ENCODE measurements around the gene DLG2.
"Not testable (repeated sequence)": the region's sequence is repeated elsewhere in the genome, so short reads cannot be mapped to it uniquely, and the experiment has no call there.

Gene DLG2

GRCh38 chr11:85627332-85627997, at the start of gene DLG2:
Gene DLG2 (minus strand): TSS chr11:85627344.
- no peak for DNase-seq (ENCODE audit: low read depth)

DNA sequence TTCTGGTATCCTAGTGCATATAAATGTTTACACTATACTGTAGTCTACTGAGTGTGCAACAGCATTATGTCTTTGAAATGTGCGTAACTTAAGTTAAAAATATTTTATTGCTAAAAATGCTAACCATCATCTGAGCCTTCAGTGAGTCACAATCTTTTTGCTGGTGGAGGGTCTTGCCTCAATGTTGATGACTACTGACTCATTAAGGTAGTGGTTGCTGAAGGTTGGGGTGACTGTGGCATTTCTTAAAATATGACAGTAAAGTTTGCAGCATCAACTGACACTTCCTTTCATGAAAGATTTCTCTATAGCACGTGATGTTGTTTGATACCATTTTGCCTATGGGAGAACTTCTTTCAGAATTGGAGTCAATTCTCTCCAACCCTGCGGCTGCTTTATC, 46.2 kb upstream of the DLG2 start:
- no peak for DNase-seq (ENCODE audit: low read depth)

DNA sequence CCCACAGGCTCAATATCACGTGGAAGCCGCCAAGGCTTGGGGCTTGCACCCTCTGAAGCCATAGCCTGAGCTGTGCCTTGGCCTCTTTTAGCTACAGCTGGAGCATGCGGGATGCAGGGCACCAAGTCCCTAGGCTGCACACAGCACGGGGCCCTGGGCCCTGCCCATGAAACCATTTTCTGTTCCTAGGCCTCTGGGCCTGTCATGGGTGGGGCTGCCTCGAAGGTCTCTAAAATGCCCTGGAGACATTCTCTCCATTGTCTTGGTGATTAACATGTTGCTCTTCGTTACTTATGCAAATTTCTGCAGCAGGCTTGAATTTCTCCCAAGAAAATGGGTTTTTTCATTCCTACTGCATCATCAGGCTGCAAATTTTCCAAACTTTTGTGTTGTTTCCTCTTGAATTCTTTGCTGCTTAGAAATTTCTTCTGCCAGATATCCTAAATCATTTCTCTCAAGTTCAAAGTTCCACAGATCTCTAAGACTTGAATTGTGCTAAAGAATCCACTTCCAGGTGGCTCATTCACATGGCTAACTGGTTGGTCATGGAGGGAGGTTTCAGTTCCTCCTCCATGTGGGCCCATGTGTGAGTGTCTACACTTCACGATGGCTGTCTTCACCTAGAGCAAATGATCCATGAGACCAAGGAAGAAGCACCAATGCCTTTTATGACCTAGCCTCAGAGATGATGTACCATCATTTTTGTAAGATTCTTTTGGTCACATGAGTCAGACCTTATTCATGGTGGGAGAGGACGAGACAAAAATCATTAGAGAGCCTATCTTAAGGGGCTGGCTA, 45.2 kb upstream of the DLG2 start:
- no peak for DNase-seq (ENCODE audit: low read depth)

GRCh38 chr11:85670949-85671663, 44.0 kb upstream of the DLG2 start:
- DNase-seq (ENCODE audit: low read depth) = not testable (repeated sequence)

DNA sequence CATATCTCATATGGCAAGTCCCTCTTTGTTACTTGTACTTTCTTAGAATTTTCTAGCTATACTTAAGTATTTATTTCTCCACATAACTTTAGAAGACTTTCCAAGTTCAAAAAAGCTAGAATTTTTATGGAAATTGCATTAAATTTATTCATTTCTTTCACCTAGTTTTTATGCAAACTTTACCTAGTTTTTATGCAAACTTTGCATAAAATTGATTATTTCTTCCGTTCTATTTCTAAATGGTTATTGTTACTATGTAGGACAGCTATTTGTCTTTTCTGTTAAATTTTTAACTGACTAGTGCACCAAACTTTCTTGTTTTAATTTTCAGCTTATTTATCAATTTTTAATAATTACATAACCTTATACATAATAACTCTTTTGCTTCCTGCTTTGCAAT, 41.0 kb upstream of the DLG2 start:
- DNase-seq (ENCODE audit: low read depth) = no peak

DNA sequence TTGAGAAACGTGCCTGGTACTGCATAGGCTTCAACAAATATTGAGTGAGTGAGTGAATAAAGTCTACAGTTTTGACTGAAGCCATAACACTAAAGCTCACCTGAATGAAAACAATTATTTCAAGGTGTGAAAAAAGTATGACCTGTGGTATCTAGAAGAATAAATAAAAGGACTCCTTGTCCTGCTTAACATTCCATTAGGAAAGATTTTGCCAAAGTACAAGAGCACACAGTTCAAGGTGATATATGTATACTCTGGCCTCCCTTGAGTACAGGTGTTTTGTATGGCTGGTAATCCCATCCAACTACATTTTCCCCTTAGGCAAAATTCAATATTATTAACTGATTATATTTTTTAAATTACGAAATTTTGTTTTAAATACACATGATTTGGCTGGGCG, 39.5 kb upstream of the DLG2 start:
- DNase-seq (ENCODE audit: low read depth) = no peak

DNA sequence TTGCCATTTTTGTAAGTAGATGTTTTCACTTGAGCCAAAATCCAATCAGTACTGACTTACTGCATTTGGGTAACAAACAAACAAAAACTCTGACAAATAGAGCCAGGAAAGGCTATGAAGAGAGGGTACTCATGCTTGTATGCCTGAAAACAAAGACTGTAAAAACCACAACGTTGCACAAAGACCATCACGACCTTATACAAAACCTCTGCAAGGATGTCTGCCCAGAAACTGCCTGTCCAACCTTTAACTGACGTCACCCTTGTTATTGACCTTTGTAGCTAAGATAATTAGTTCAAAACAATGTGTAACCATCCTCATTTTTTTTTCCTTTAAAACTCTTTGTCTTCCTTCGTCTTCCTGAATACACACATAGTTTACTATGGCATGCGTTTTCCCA, 38.6 kb upstream of the DLG2 start:
- DNase-seq (ENCODE audit: low read depth) = no peak

GRCh38 chr11:85664615-85665481, 37.7 kb upstream of the DLG2 start, which contains the start of gene CREBZF:
Gene CREBZF (minus strand): TSS chr11:85665129. CDS start chr11:85664875, 254 bp downstream.
- DNase-seq (ENCODE audit: low read depth) = peak; percentile 89

- DNase-seq (ENCODE audit: low read depth) = peak; percentile 84
Observed at GRCh38 chr11:85663753-85664614, 36.8 kb upstream of the DLG2 start.

DNA sequence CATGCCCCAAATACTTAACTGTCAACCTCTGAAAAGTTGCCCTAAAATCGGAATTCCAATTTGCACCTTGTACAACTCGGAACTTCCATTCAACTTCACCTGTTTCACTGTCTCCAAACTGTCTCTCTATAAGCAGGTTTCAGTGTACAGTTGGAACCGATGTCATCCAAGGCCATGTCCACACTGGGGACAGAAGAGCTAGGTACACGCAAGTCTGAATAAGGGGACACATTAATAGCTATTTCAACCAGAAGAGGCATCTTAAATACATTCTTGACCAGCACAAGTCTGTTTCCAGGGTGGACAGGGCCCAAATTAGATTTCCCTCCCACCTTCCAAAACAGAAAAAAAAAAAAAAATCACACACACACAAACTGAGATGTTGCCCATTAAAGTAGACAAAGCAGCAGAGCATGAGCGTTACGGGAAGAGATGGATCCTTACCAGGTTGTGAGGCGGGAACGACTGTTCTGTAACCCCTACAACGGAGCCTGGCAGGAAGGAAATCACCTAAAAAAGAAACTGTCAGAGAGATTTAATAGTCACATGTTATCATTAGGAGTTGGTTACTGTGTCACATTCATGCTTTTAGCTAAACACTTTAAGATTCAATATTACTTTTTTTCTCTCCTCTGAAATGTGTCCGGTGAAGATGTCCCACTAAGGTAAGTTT, 36.1 kb upstream of the DLG2 start:
- DNase-seq (ENCODE audit: low read depth) = no peak

- no peak for DNase-seq (ENCODE audit: low read depth)
Observed at GRCh38 chr11:85661972-85662664, 35.0 kb upstream of the DLG2 start.

DNA sequence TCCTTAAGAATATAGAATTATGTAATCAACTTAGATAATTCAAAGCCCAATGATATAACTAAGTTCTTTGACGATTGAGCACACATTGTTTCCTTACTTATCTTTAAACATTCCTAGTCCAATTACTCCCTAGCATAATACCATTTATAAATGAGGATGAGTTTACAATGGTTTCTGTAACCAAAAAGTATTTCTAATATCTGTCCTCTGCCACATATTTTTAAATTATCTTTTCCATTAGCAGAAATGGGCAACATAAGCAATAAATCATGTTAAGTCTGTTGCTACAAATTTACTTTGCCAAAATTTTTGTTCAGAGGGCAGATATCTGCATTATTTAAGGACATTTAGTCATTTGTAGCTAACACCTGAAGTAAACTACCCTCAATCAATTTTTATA, 31.0 kb upstream of the DLG2 start:
- DNase-seq (ENCODE audit: low read depth) = no peak

- no peak for DNase-seq (ENCODE audit: low read depth)
Observed at GRCh38 chr11:85656777-85657176, 29.6 kb upstream of the DLG2 start.

DNA sequence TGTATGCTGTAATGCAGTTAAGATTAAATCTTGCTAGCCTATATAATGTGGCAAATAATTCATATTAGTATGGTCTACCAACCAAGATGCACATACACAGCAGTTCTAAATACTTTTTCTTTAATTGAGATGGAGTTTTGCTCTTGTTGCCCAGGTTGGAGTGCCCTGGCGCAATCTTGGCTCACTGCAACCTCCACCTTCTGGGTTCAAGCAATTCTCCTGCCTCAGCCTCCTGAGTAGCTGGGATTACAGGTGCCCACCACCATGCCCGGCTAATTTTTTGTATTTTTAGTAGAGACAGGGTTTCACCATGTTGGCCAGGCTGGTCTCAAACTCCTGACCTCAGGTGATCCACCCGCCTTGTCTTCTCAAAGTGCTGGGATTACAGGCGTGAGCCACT, 27.2 kb upstream of the DLG2 start:
- DNase-seq (ENCODE audit: low read depth) = not testable (repeated sequence)

- DNase-seq (ENCODE audit: low read depth) = no peak
Observed at GRCh38 chr11:85652786-85653447, 25.8 kb upstream of the DLG2 start.

GRCh38 chr11:85651118-85651517, 24.0 kb upstream of the DLG2 start:
- no peak for DNase-seq (ENCODE audit: low read depth)

DNA sequence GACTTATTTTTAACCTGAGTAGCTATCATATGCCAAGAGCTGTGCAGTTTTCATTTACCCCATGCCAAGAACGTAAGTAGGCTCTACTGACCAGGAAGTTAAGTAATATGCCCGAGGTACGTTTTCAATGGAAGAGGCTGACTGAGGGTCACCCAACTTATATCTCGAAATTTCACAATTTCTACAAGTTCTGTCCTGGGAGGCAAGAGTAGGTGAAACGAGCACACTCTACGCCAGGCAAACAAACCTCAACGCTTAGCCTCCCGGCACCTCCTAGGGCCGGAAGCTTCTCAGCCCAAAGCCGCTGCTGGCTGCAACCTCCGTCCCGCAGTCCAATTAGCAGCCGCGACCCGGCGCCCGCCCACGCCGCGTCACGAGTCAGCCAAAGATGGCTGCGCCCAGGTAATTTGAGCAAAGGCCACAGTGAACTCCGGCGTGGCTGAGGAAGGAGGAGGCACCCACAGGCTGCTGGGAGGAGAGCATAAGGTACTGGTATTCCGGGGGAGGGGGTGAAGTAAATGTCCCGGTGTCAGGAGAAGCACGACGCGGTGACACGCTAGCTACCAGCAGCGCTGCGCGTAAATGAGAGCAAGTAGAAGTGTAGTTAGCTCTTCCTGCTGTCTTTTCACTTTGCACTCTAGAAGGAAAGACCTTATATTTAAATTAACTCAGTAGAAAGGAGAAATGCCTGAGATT, 20.6 kb upstream of the DLG2 start, which contains the start of gene TMEM126A:
Gene TMEM126A, plus strand, starts transcription at position 364 of the 696 bp plus-strand sequence. CDS start 2,289 bp downstream, outside the sequence.
- peak; percentile 88 for DNase-seq (ENCODE audit: low read depth)

DNA sequence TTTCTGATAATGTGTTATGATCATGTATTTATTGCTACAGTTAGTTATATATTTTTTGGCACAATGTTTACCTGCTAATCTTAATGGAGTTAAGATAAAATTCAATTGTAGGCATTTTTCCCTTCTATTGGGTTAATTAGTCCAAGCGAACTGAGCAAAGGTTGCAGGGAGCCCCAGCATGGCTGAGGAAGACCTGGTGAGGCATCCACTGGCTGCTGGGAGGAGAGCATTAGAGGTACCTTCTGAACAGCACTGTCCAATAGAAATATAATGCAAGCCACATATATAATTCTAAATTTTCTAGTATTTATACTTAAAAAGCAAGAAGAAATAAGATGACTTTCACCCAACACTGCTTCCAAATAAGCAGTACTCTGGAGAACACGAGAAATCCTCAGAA, 19.9 kb upstream of the DLG2 start:
- DNase-seq (ENCODE audit: low read depth) = no peak

All from stimulated activated CD4-positive, alpha-beta T cell treated with anti-CD3 and anti-CD28 coated beads, Interleukin-2, amount 100 ng/mL, for 4 hours (primary cell).